H1 (cell line): ENCODE measurements around the gene NXPH4. TPM values are rescaled to one million over a fixed set of nuclear protein-coding genes. Genes with fewer than 3 reads are reported as not detected.

ENCODE experiments used
- CTCF ChIA-PET: fragments of 300-600 bp; sonication (Branson Sonifier 250); formaldehyde crosslinking; loops from one replicate; lab custom pipeline; 2021; ENCODE audit not compliant: partially characterized antibody; lab: Charles Lee
- POLR2A ChIA-PET: fragments of 300-600 bp; sonication (Branson Sonifier 250); formaldehyde crosslinking; loops from one replicate; lab custom pipeline; 2021; ENCODE audit warnings: inconsistent platforms; ENCODE audit not compliant: partially characterized antibody; lab: Charles Lee
- DNase-seq, 2 experiments: peaks; one replicate each; pipeline versions ENCODE4 v3.0.0 to v3.0.0-alpha.2; 2010 to 2022; ENCODE audit warnings: low spot score in 2 of 2, low read depth in 1 of 2, mixed read lengths in 1 of 2
- FAIRE-seq: peaks from 2 replicates; lab custom pipeline; 2011; peaks lifted over from hg19 to GRCh38; lab: Jason Lieb, UNC
- H2AFZ ChIP-seq: 2 replicates; pipeline ENCODE4 v1.8.1; 2012; ENCODE audit warnings: low read length, inconsistent platforms
- H2AK5ac ChIP-seq: 2 replicates; pipeline ENCODE4 v1.6.1; 2013; ENCODE audit warnings: low read depth, low read length
- H2BK120ac ChIP-seq: replicated peaks from 2 replicates; pipeline ENCODE3; 2013; ENCODE audit warnings: low read depth, low read length, inconsistent platforms
- H2BK12ac ChIP-seq: 2 replicates; pipeline ENCODE4 v1.6.1; 2013; ENCODE audit warnings: low read depth, low read length
- H2BK15ac ChIP-seq: 2 replicates; pipeline ENCODE4 v1.6.1; 2013; ENCODE audit warnings: low read length
- H2BK20ac ChIP-seq: 2 replicates; pipeline ENCODE4 v1.6.1; 2013; ENCODE audit warnings: low read length
- H2BK5ac ChIP-seq: 2 replicates; pipeline ENCODE4 v1.6.1; 2013; ENCODE audit warnings: low read depth, low read length
- H3K14ac ChIP-seq: 2 replicates; pipeline ENCODE4 v1.6.1; 2013; ENCODE audit warnings: inconsistent platforms; ENCODE audit not compliant: insufficient read length
- H3K18ac ChIP-seq: 2 replicates; pipeline ENCODE4 v1.6.1; 2013; ENCODE audit warnings: low read length; ENCODE audit errors: extremely low read depth
- H3K23ac ChIP-seq: 2 replicates; pipeline ENCODE4 v1.6.1; 2013; ENCODE audit warnings: inconsistent platforms; ENCODE audit not compliant: insufficient read length
- H3K23me2 ChIP-seq: 2 replicates; pipeline ENCODE4 v1.6.1; 2013; ENCODE audit warnings: low read depth, low read length
- H3K27ac ChIP-seq: 2 replicates; pipeline ENCODE4 v1.6.1; 2011; ENCODE audit warnings: low read depth, low read length, inconsistent platforms
- H3K27me3 ChIP-seq, 4 experiments: replicated peaks in 1 of 4; 1 replicate in 1 of 4; 2 replicates in 3 of 4; pipeline versions ENCODE4 v1.6.1 to v1.8.1; 2011 to 2013; ENCODE audit warnings: low read length in 3 of 4, mild to moderate bottlenecking in 3 of 4, inconsistent platforms in 2 of 4, mixed read lengths in 2 of 4, moderate library complexity in 1 of 4; ENCODE audit not compliant: control insufficient read depth in 3 of 4, insufficient read depth in 3 of 4; ENCODE audit errors: extremely low read depth in 1 of 4
- H3K36me3 ChIP-seq, 4 experiments: 2 replicates each; pipeline versions ENCODE4 v1.6.1 to v1.8.1; 2011 to 2013; ENCODE audit warnings: mild to moderate bottlenecking in 4 of 4, low read length in 3 of 4, moderate library complexity in 2 of 4, control low read depth in 1 of 4, inconsistent platforms in 1 of 4; ENCODE audit not compliant: insufficient read depth in 4 of 4, control insufficient read depth in 2 of 4
- H3K4ac ChIP-seq: replicated peaks from 2 replicates; pipeline ENCODE3; 2013; ENCODE audit warnings: low read length, low read depth, mixed read lengths, inconsistent platforms; ENCODE audit not compliant: insufficient read length
- H3K4me1 ChIP-seq, 4 experiments: replicated peaks in 1 of 4; 1 replicate in 1 of 4; 2 replicates in 3 of 4; pipeline versions ENCODE4 v1.6.1 to v1.8.1; 2011 to 2013; ENCODE audit warnings: low read length in 3 of 4, inconsistent platforms in 2 of 4, mixed read lengths in 1 of 4; ENCODE audit not compliant: insufficient read depth in 4 of 4, control insufficient read depth in 3 of 4
- H3K4me2 ChIP-seq, 2 experiments: 2 replicates each; pipeline versions ENCODE4 v1.6.1 to v1.8.1; 2011 to 2013; ENCODE audit warnings: low read depth in 2 of 2, low read length in 2 of 2, control low read depth in 1 of 2, inconsistent platforms in 1 of 2, mild to moderate bottlenecking in 1 of 2; ENCODE audit not compliant: insufficient read depth in 1 of 2
- H3K4me3 ChIP-seq, 4 experiments: fragments of 200-600, 300-600 bp in 1 of 4; sonication (generic), shearing (Covaris generic), sonication (Bioruptor Twin) in 1 of 4; 2 replicates each; pipeline versions ENCODE4 v1.5.1 to v1.8.1; 2011 to 2016; ENCODE audit warnings: low read length in 4 of 4, low read depth in 3 of 4, control low read depth in 2 of 4, inconsistent platforms in 2 of 4, mild to moderate bottlenecking in 2 of 4, mixed read lengths in 1 of 4, moderate library complexity in 1 of 4; ENCODE audit not compliant: insufficient read depth in 2 of 4; ENCODE audit errors: extremely low read depth in 1 of 4
- H3K56ac ChIP-seq: replicated peaks from 2 replicates; pipeline ENCODE3; 2013; ENCODE audit warnings: low read depth, mild to moderate bottlenecking, mixed read lengths, low read length, inconsistent platforms; ENCODE audit not compliant: insufficient read length
- H3K79me1 ChIP-seq: 2 replicates; pipeline ENCODE4 v1.6.1; 2013; ENCODE audit warnings: low read depth, low read length, control low read depth
- H3K79me2 ChIP-seq, 2 experiments: 2 replicates each; pipeline versions ENCODE4 v1.6.1 to v1.8.1; 2012 to 2013; ENCODE audit warnings: low read length in 2 of 2, mild to moderate bottlenecking in 2 of 2, inconsistent platforms in 1 of 2; ENCODE audit not compliant: insufficient read depth in 2 of 2, control insufficient read depth in 1 of 2
- H3K9ac ChIP-seq, 4 experiments: replicated peaks in 1 of 4; 1 replicate in 1 of 4; 2 replicates in 3 of 4; pipeline versions ENCODE4 v1.6.1 to v1.8.1; 2011 to 2013; ENCODE audit warnings: low read depth in 3 of 4, low read length in 3 of 4, control low read depth in 2 of 4, mild to moderate bottlenecking in 2 of 4, moderate library complexity in 2 of 4, inconsistent platforms in 1 of 4; ENCODE audit errors: extremely low read depth in 1 of 4
- H3K9me3 ChIP-seq, 2 experiments: 2 replicates each; pipeline versions ENCODE4 v1.6.1 to v1.8.1; 2012 to 2013; ENCODE audit warnings: mild to moderate bottlenecking in 2 of 2, moderate library complexity in 2 of 2, control low read depth in 1 of 2, inconsistent platforms in 1 of 2, low read depth in 1 of 2, low read length in 1 of 2, mixed read lengths in 1 of 2; ENCODE audit not compliant: insufficient read depth in 2 of 2
- H4K20me1 ChIP-seq, 2 experiments: replicated peaks in 1 of 2; 2 replicates each; pipeline versions ENCODE3 to v1.8.1; 2011 to 2013; ENCODE audit warnings: inconsistent platforms in 2 of 2, low read length in 2 of 2, mild to moderate bottlenecking in 1 of 2; ENCODE audit not compliant: insufficient read depth in 2 of 2, control insufficient read depth in 1 of 2
- H4K5ac ChIP-seq: 2 replicates; pipeline ENCODE4 v1.6.1; 2013; ENCODE audit warnings: low read length, low read depth, mixed read lengths, inconsistent platforms; ENCODE audit not compliant: insufficient read length
- H4K8ac ChIP-seq: 2 replicates; pipeline ENCODE4 v1.8.0; 2013; ENCODE audit warnings: mild to moderate bottlenecking, moderate library complexity, low read length, inconsistent platforms; ENCODE audit not compliant: insufficient read depth; ENCODE audit errors: extremely low read depth
- H4K91ac ChIP-seq: replicated peaks from 2 replicates; pipeline ENCODE3; 2013; ENCODE audit warnings: low read length, mixed read lengths, inconsistent platforms; ENCODE audit not compliant: insufficient read length
- BACH1 ChIP-seq: IDR thresholded peaks from 2 replicates; pipeline ENCODE4 v1.6.1; 2012; ENCODE audit warnings: low read length, improper control_type of control experiment
- CBX8 ChIP-seq: fragments of 300-800, 300-1000 bp; sonication (generic); IDR thresholded peaks from 2 replicates; pipeline ENCODE4 v1.7.1; 2016; ENCODE audit warnings: low read depth, low read length, borderline replicate concordance
- GTF2F1 ChIP-seq: IDR thresholded peaks from 2 replicates; pipeline ENCODE4 v1.6.1; 2012; ENCODE audit warnings: low read depth, low read length, improper control_type of control experiment, borderline replicate concordance
- HDAC2 ChIP-seq, 2 experiments: fragments of 300-600 bp in 1 of 2; sonication (generic) in 1 of 2; IDR thresholded peaks; 2 replicates each; pipeline ENCODE4 v1.6.1; 2011 to 2012; ENCODE audit warnings: low read depth in 2 of 2, low read length in 2 of 2, mild to moderate bottlenecking in 2 of 2, moderate library complexity in 2 of 2, borderline replicate concordance in 1 of 2, inconsistent platforms in 1 of 2
- JUND ChIP-seq: IDR thresholded peaks from 2 replicates; pipeline ENCODE4 v1.6.1; 2011; ENCODE audit warnings: mild to moderate bottlenecking, improper control_type of control experiment, low read length
- PHF8 ChIP-seq: fragments of 200-600 bp; sonication (generic); conservative IDR thresholded peaks from 2 replicates; pipeline ENCODE4 v1.7.1; 2012; ENCODE audit warnings: low read depth, mild to moderate bottlenecking, inconsistent platforms, low read length, moderate library complexity
- POLR2AphosphoS5 ChIP-seq: IDR thresholded peaks from 2 replicates; pipeline ENCODE4 v1.6.1; 2011; ENCODE audit warnings: low read depth, low read length
- POU5F1 ChIP-seq: IDR thresholded peaks from 2 replicates; pipeline ENCODE4 v1.6.1; 2011; ENCODE audit warnings: low read depth, mild to moderate bottlenecking, low read length, moderate library complexity
- RNF2 ChIP-seq: fragments of 200-900, 300-1000 bp; sonication (generic); IDR thresholded peaks from 2 replicates; pipeline ENCODE4 v1.7.1; 2016; ENCODE audit warnings: borderline replicate concordance, low read depth, mild to moderate bottlenecking, antibody characterized with exemption, low read length; ENCODE audit not compliant: poor library complexity, severe bottlenecking; ENCODE audit errors: missing control alignments
- RXRA ChIP-seq: IDR thresholded peaks from 2 replicates; pipeline ENCODE4 v1.6.1; 2011; ENCODE audit warnings: low read depth, mild to moderate bottlenecking, low read length, moderate library complexity; ENCODE audit not compliant: insufficient read depth
- SP2 ChIP-seq: IDR thresholded peaks from 2 replicates; pipeline ENCODE4 v1.6.1; 2012; ENCODE audit warnings: mild to moderate bottlenecking, low read length, inconsistent platforms
- TAF1 ChIP-seq: IDR thresholded peaks from 2 replicates; pipeline ENCODE4 v1.6.1; 2011; ENCODE audit warnings: mild to moderate bottlenecking, low read depth, low read length
- TBP ChIP-seq: IDR thresholded peaks from 2 replicates; pipeline ENCODE4 v1.6.1; 2011; ENCODE audit warnings: low read depth, low read length, improper control_type of control experiment
- ZNF274 ChIP-seq: IDR thresholded peaks from 2 replicates; pipeline ENCODE4 v1.7.0; 2012; ENCODE audit warnings: low read length, borderline replicate concordance; ENCODE audit errors: extremely low read depth
- WGBS, 2 experiments: shearing (Covaris generic) in 1 of 2; methylation state at CpG; one replicate each; pipeline versions ENCODE4 v1.1.6 to v1.1.7; 2013 to 2015; ENCODE audit warnings: low lambda C conversion rate in 2 of 2, mixed read lengths in 2 of 2, inconsistent platforms in 1 of 2, low coverage in 1 of 2, missing lambda C conversion rate in 1 of 2; ENCODE audit not compliant: insufficient replicate concordance in 2 of 2, insufficient coverage in 1 of 2, insufficient read length in 1 of 2; ENCODE audit errors: extremely low coverage in 1 of 2, missing lambda C conversion rate in 1 of 2; 5-methylcytosine and 5-hydroxymethylcytosine counted together
- polyA plus RNA-seq, 7 experiments: library from polyadenylated mRNA; depleted of rRNA in 3 of 7; stranded (reverse) in 5 of 7; unstranded in 2 of 7; fragments of >200 nt in 5 of 7; fragments of 200-250 nt in 2 of 7; gene quantifications; 1 replicate in 5 of 7; 2 replicates in 1 of 7; 4 replicates in 1 of 7; pipeline versions ENCODE4 v1.2.1 to v1.2.3, GENCODE V29; 2011 to 2013; ENCODE audit warnings: missing spikeins in 2 of 7, mixed read lengths in 2 of 7
- total RNA-seq: library from RNA; stranded (reverse); fragmentation: NEBNext Ultra II Directional; extraction: Animal tissue kit (Norgen Biotek cat#: 25700); gene quantifications from 2 replicates; pipeline ENCODE4 v1.2.1, GENCODE V29; 2021

NXPH4 gene
- total and polyA plus RNA-seq, 2 of the 8 experiments (the other 6 are each of a cell fraction or from before 2014, with no cell fraction given) = 0.92 to 1.7 TPM

DNA sequence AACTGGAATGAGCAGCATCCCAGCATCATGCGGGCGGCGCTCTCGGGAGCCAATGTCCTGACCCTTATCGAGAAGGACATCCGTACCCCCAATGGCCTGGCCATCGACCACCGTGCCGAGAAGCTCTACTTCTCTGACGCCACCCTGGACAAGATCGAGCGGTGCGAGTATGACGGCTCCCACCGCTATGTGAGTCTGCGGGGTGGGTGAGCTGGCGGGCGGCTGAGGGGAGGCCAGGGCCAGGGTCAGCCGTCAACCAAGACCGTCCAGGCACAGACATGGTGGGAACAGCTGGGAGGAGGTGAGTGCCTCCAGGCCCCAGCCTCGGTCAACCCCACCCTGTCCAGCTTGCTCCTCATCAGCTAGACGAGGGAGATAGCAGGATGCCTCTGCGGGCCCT lies 25.8 kb upstream of the NXPH4 start:
- peaks cover 58 to 96% (median 88%) of the 10 kb centered on the region in 4 experiments for H3K36me3 ChIP-seq
- DNase-seq (no peak), FAIRE-seq (no peak)
- TF ChIP-seq POLR2AphosphoS5 = no peak
- no peak for TF ChIP-seq JUND
- no peak for TF ChIP-seq CBX8
- TF ChIP-seq PHF8 = no peak
- no peak for TF ChIP-seq ZNF274
- TF ChIP-seq BACH1 = no peak
- no peak for TF ChIP-seq RNF2
- TF ChIP-seq TAF1 = no peak
- TF ChIP-seq TBP = no peak
- TF ChIP-seq GTF2F1 = no peak
- no peak for TF ChIP-seq HDAC2 (IDR thresholded peaks at IDR 0.05; ENCODE audit: borderline replicate concordance in 1 of 2, low read depth in 2 of 2, low read length in 2 of 2)
- TF ChIP-seq POU5F1 = no peak
- no peak for TF ChIP-seq SP2
- no peak for TF ChIP-seq RXRA

More for the DNA sequence above, 25.8 kb upstream of the NXPH4 start:
- WGBS, 2 experiments = 95% methylated on average over 20 of the region's 23 CpGs; no CpG with 5 or more reads in 1 of the 2 experiments
- H3K4me3 ChIP-seq = no peak overlapping the region
- no peaks in the 10 kb centered on the region; a peak in 1 of 7 replicates for H3K4me1 ChIP-seq
- H3K9me3 ChIP-seq = no peaks in the 10 kb centered on the region
- H3K79me1 ChIP-seq = no peaks in the 10 kb centered on the region
- H3K4me2 ChIP-seq = no peak overlapping the region
- peaks cover 7% of the 10 kb centered on the region; the same call in 1 of the 2 replicates for H3K23me2 ChIP-seq
- no peak overlapping the region for H3K56ac ChIP-seq
- H3K27ac ChIP-seq = no peak overlapping the region
- no peak overlapping the region for H2BK12ac ChIP-seq
- H4K20me1 ChIP-seq = peaks cover 5 to 29% of the 10 kb centered on the region in 2 experiments
- ChIA-PET POLR2A (interaction anchor here (0.9 to 11.0 kb wide), 14 partner anchors 10 to 101 kb away, joined by 3 to 91 read pairs (median 4); partner anchors contain the start of gene LRP1), CTCF (interaction anchor here (0.9 to 20.9 kb wide), 6 partner anchors 14 to 66 kb away, joined by 3 to 389 read pairs (median 4); partner anchors contain the start of gene SHMT2)
- H3K23ac ChIP-seq = no peak overlapping the region
- no peak overlapping the region for H2BK20ac ChIP-seq
- no peaks in the 10 kb centered on the region for H3K79me2 ChIP-seq
- H3K9ac ChIP-seq = no peak overlapping the region
- H2BK120ac ChIP-seq = no peak overlapping the region
- no peak overlapping the region for H2AK5ac ChIP-seq
- H2BK15ac ChIP-seq = no peak overlapping the region
- no peak overlapping the region for H3K4ac ChIP-seq
- no peak overlapping the region for H2AFZ ChIP-seq
- H4K5ac ChIP-seq = no peak overlapping the region
- H3K27me3 ChIP-seq = no peaks in the 10 kb centered on the region
- H4K8ac ChIP-seq = no peak overlapping the region; the same call in 1 of the 2 replicates
- H3K18ac ChIP-seq = no peak overlapping the region
- H4K91ac ChIP-seq = no peak overlapping the region
- H3K14ac ChIP-seq = no peak overlapping the region
- no peak overlapping the region for H2BK5ac ChIP-seq
